ENCODE measurements around the gene ARHGAP9. TPM values are rescaled to one million over a fixed set of nuclear protein-coding genes. Genes with fewer than 3 reads are reported as not detected.

The ARHGAP9 gene
- 5.2 TPM for total RNA-seq

GRCh38 chr12:57479376-57480115 is at the start of gene ARHGAP9:
ARHGAP9 (minus strand) TSS chr12:57479866; CDS start chr12:57479406, 460 bp downstream.
- no peak within 1 kb of the TSS for H3K9ac ChIP-seq (ENCODE audit: low read depth in 1 of 3, low read length in 3 of 3)
- no peak within 1 kb of the TSS for H3K4me3 ChIP-seq (ENCODE audit: low read length in 3 of 3)
- peak within 1 kb of the TSS; percentile 40 for H3K27ac ChIP-seq (ENCODE audit: low read depth, low read length)
- peaks cover 29 to 46% (median 34%) of the 10 kb centered on the region in 3 donors for H3K27me3 ChIP-seq (ENCODE audit: control insufficient read depth in 3 of 3, insufficient read depth in 3 of 3, low read length in 3 of 3)
- peaks cover 10 to 16% (median 13%) of the 10 kb centered on the region in 3 donors for H3K4me1 ChIP-seq (ENCODE audit: control insufficient read depth in 3 of 3, insufficient read depth in 3 of 3, low read length in 3 of 3)
- no peaks in the 10 kb centered on the region for H3K36me3 ChIP-seq (ENCODE audit: control insufficient read depth in 3 of 3, insufficient read depth in 3 of 3, low read length in 3 of 3)
- H3K9me3 ChIP-seq (ENCODE audit: control insufficient read depth in 3 of 3, low read length in 3 of 3) = no peaks in the 10 kb centered on the region

GRCh38 chr12:57528831-57529555 is 49.3 kb upstream of the ARHGAP9 start:
- Histone ChIP-seq H3K36me3 (ENCODE audit: control insufficient read depth in 3 of 3, insufficient read depth in 3 of 3, low read length in 3 of 3) (peaks cover 74 to 87% (median 76%) of the 10 kb centered on the region in 3 donors), H3K4me3 (ENCODE audit: low read length in 3 of 3) (no peak overlapping the region), H3K27ac (ENCODE audit: low read depth, low read length) (no peak overlapping the region), H3K9ac (ENCODE audit: low read depth in 1 of 3, low read length in 3 of 3) (no peak overlapping the region), H3K27me3 (ENCODE audit: control insufficient read depth in 3 of 3, insufficient read depth in 3 of 3, low read length in 3 of 3) (no peaks in the 10 kb centered on the region), H3K9me3 (ENCODE audit: control insufficient read depth in 3 of 3, low read length in 3 of 3) (no peaks in the 10 kb centered on the region), H3K4me1 (ENCODE audit: control insufficient read depth in 3 of 3, insufficient read depth in 3 of 3, low read length in 3 of 3) (peaks cover 9 to 15% (median 13%) of the 10 kb centered on the region in 3 donors)

DNA sequence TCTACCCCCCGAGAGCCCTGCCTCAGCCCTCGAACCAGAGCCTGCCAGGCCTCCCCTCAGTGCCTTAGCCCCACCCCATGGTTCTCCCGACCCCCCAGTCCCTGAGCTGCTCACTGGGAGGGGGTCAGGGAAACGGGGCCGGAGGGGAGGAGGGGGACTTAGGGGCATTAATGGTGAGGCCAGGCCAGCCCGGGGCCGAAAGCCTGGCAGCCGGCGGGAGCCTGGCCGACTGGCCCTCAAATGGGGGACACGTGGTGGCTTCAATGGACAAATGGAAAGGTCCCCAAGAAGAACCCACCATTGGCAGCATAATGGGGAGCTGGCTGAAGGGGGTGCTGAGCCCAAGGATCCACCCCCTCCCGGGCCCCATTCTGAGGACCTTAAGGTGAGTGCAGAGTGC is 48.5 kb upstream of the ARHGAP9 start:
- no peaks in the 10 kb centered on the region for H3K27me3 ChIP-seq (ENCODE audit: control insufficient read depth in 3 of 3, insufficient read depth in 3 of 3, low read length in 3 of 3)
- H3K4me1 ChIP-seq (ENCODE audit: control insufficient read depth in 3 of 3, insufficient read depth in 3 of 3, low read length in 3 of 3) = peaks cover 17 to 23% (median 21%) of the 10 kb centered on the region in 3 donors
- no peak overlapping the region for H3K4me3 ChIP-seq (ENCODE audit: low read length in 3 of 3)
- H3K9ac ChIP-seq (ENCODE audit: low read depth in 1 of 3, low read length in 3 of 3) = no peak overlapping the region
- no peak overlapping the region for H3K27ac ChIP-seq (ENCODE audit: low read depth, low read length)
- no peaks in the 10 kb centered on the region for H3K9me3 ChIP-seq (ENCODE audit: control insufficient read depth in 3 of 3, low read length in 3 of 3)
- H3K36me3 ChIP-seq (ENCODE audit: control insufficient read depth in 3 of 3, insufficient read depth in 3 of 3, low read length in 3 of 3) = peaks cover 71 to 82% (median 72%) of the 10 kb centered on the region in 3 donors

GRCh38 chr12:57527184-57527583 is 47.5 kb upstream of the ARHGAP9 start:
- no peaks in the 10 kb centered on the region for H3K9me3 ChIP-seq (ENCODE audit: control insufficient read depth in 3 of 3, low read length in 3 of 3)
- H3K4me3 ChIP-seq (ENCODE audit: low read length in 3 of 3) = no peak overlapping the region
- H3K27me3 ChIP-seq (ENCODE audit: control insufficient read depth in 3 of 3, insufficient read depth in 3 of 3, low read length in 3 of 3) = no peaks in the 10 kb centered on the region
- no peak overlapping the region for H3K27ac ChIP-seq (ENCODE audit: low read depth, low read length)
- peaks cover 62 to 72% (median 62%) of the 10 kb centered on the region in 3 donors for H3K36me3 ChIP-seq (ENCODE audit: control insufficient read depth in 3 of 3, insufficient read depth in 3 of 3, low read length in 3 of 3)
- H3K4me1 ChIP-seq (ENCODE audit: control insufficient read depth in 3 of 3, insufficient read depth in 3 of 3, low read length in 3 of 3) = peaks cover 18 to 26% (median 22%) of the 10 kb centered on the region in 3 donors
- no peak overlapping the region for H3K9ac ChIP-seq (ENCODE audit: low read depth in 1 of 3, low read length in 3 of 3)

- Histone ChIP-seq H3K36me3 (ENCODE audit: control insufficient read depth in 3 of 3, insufficient read depth in 3 of 3, low read length in 3 of 3) (peaks cover 56 to 66% (median 56%) of the 10 kb centered on the region in 3 donors), H3K4me1 (ENCODE audit: control insufficient read depth in 3 of 3, insufficient read depth in 3 of 3, low read length in 3 of 3) (peaks cover 24 to 32% (median 28%) of the 10 kb centered on the region in 3 donors), H3K27ac (ENCODE audit: low read depth, low read length) (no peak overlapping the region), H3K4me3 (ENCODE audit: low read length in 3 of 3) (no peak overlapping the region), H3K9ac (ENCODE audit: low read depth in 1 of 3, low read length in 3 of 3) (peak overlapping the region in 1 of 3 donors; percentile 16), H3K9me3 (ENCODE audit: control insufficient read depth in 3 of 3, low read length in 3 of 3) (no peaks in the 10 kb centered on the region), H3K27me3 (ENCODE audit: control insufficient read depth in 3 of 3, insufficient read depth in 3 of 3, low read length in 3 of 3) (no peaks in the 10 kb centered on the region)
These were observed 46.9 kb upstream of the ARHGAP9 start for GRCh38 chr12:57526477-57527126.

DNA sequence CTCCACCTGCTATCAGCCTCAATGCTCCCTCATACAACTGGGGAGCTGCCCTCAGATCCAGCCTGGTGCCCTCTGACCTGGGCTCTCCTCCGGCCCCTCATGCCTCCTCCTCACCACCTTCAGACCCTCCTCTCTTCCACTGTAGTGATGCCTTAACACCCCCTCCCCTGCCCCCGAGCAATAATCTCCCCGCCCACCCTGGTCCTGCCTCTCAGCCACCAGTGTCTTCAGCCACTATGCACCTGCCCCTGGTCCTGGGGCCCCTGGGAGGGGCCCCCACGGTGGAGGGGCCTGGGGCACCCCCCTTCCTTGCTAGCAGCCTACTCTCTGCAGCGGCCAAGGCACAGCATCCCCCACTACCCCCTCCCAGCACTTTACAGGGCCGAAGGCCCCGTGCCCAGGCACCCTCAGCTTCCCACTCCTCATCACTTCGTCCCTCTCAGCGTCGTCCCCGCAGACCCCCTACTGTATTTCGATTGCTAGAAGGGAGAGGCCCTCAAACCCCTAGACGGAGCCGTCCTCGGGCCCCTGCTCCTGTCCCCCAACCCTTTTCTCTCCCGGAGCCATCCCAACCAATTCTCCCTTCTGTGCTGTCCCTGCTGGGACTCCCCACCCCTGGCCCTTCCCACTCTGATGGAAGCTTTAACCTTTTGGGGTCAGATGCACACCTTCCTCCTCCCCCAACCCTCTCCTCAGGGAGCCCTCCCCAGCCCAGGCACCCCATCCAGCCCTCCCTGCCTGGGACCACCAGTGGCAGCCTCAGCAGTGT is 46.1 kb upstream of the ARHGAP9 start:
- no peaks in the 10 kb centered on the region for H3K27me3 ChIP-seq (ENCODE audit: control insufficient read depth in 3 of 3, insufficient read depth in 3 of 3, low read length in 3 of 3)
- peak overlapping the region in 1 of 3 donors; percentile 16 for H3K9ac ChIP-seq (ENCODE audit: low read depth in 1 of 3, low read length in 3 of 3)
- no peak overlapping the region for H3K4me3 ChIP-seq (ENCODE audit: low read length in 3 of 3)
- H3K36me3 ChIP-seq (ENCODE audit: control insufficient read depth in 3 of 3, insufficient read depth in 3 of 3, low read length in 3 of 3) = peaks cover 49 to 59% (median 52%) of the 10 kb centered on the region in 3 donors
- no peak overlapping the region for H3K27ac ChIP-seq (ENCODE audit: low read depth, low read length)
- H3K4me1 ChIP-seq (ENCODE audit: control insufficient read depth in 3 of 3, insufficient read depth in 3 of 3, low read length in 3 of 3) = peaks cover 32 to 40% (median 36%) of the 10 kb centered on the region in 3 donors
- H3K9me3 ChIP-seq (ENCODE audit: control insufficient read depth in 3 of 3, low read length in 3 of 3) = no peaks in the 10 kb centered on the region

DNA sequence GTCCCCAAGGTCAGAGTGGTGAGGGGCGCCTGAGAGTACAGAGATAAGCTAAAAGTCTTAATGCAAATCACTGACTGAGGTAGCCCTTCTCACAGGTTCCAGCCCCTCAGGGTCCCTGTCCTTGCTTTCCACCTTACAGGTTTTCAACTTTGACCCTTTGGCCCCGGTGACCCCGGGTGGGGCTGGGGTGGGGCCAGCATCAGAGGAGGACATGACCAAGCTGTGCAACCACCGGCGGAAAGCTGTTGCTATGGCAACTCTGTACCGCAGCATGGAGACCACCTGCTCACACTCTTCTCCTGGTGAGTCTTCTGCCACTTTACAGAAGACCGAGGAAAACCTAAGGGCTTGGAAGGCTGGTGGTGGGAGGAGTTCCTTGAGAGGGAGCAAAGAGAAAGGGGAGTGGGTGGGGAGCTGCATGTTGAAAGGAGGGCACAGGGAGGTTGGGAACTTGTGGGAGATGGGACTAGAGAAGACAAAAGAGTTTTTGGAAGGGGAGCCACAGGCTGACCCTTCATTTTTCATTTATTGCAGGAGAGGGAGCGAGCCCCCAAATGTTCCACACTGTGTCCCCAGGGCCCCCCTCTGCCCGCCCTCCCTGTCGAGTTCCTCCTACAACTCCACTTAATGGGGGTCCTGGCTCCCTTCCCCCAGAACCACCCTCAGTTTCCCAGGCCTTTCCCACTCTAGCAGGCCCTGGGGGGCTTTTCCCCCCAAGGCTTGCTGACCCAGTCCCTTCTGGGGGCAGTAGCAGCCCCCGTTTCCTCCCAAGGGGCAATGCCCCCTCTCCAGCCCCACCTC is 45.3 kb upstream of the ARHGAP9 start:
- Histone ChIP-seq H3K36me3 (ENCODE audit: control insufficient read depth in 3 of 3, insufficient read depth in 3 of 3, low read length in 3 of 3) (peaks cover 41 to 51% (median 47%) of the 10 kb centered on the region in 3 donors), H3K4me1 (ENCODE audit: control insufficient read depth in 3 of 3, insufficient read depth in 3 of 3, low read length in 3 of 3) (peaks cover 33 to 41% (median 36%) of the 10 kb centered on the region in 3 donors), H3K9ac (ENCODE audit: low read depth in 1 of 3, low read length in 3 of 3) (peak overlapping the region in 1 of 3 donors; percentile 94), H3K27ac (ENCODE audit: low read depth, low read length) (peak overlapping the region; percentile 99), H3K4me3 (ENCODE audit: low read length in 3 of 3) (no peak overlapping the region), H3K9me3 (ENCODE audit: control insufficient read depth in 3 of 3, low read length in 3 of 3) (no peaks in the 10 kb centered on the region), H3K27me3 (ENCODE audit: control insufficient read depth in 3 of 3, insufficient read depth in 3 of 3, low read length in 3 of 3) (no peaks in the 10 kb centered on the region)

DNA sequence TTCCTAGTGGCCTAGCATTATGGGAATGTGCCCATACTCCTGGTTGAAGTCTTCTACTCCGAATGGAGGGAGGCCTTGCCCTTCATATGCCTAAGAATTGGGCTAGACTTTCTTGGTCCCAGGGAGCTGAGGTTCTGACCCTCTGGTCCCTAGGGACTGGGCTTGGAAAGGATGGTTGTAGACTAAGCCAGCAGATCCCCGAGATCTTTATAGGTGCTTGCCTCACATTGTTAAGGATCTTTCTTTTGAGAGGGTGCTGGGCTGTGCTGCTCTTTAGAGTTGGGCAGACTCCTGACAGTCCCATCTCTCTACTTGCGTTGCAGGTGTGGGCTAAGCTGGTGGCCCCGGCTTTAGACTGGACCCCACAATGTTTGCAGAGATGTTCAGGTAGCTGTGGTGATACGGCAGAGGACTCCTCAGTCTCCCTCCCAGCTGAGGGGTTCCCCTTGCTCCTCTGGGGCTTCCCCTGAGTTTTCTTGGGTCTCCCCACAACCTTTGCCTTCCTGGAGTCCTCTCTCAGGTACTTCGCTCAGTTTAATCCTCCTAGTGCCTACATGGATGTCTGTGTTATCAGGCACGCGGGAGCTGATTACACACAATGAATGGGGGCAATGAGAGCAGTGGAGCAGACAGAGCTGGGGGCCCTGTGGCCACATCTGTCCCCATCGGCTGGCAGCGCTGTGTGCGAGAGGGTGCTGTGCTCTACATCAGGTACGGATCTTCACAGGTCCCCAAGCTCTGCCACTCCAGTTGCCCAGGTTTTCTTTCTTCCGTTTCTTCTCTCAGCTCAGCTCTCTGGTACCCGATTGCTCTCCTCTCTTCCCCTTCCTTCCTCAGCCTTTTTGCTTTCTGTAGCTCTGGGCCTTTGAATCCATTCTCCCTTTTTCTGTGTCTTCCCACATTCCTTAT is 44.3 kb upstream of the ARHGAP9 start:
- H3K27ac ChIP-seq (ENCODE audit: low read depth, low read length) = peak overlapping the region; percentile 99
- peaks cover 37 to 51% (median 43%) of the 10 kb centered on the region in 3 donors for H3K4me1 ChIP-seq (ENCODE audit: control insufficient read depth in 3 of 3, insufficient read depth in 3 of 3, low read length in 3 of 3)
- peak overlapping the region; percentile 88 to 94 (median 88) for H3K9ac ChIP-seq (ENCODE audit: low read depth in 1 of 3, low read length in 3 of 3)
- no peaks in the 10 kb centered on the region for H3K9me3 ChIP-seq (ENCODE audit: control insufficient read depth in 3 of 3, low read length in 3 of 3)
- H3K36me3 ChIP-seq (ENCODE audit: control insufficient read depth in 3 of 3, insufficient read depth in 3 of 3, low read length in 3 of 3) = peaks cover 35 to 46% (median 43%) of the 10 kb centered on the region in 3 donors
- H3K4me3 ChIP-seq (ENCODE audit: low read length in 3 of 3) = peak overlapping the region; percentile 86 to 91 (median 88)
- no peaks in the 10 kb centered on the region for H3K27me3 ChIP-seq (ENCODE audit: control insufficient read depth in 3 of 3, insufficient read depth in 3 of 3, low read length in 3 of 3)
